NCI-H82 (cell line): ENCODE results near the gene ANKHD1.
A peak's percentile ranks its signal among the peaks of the same experiment; 100 is the strongest.

ENCODE experiments used
- DNase-seq: peaks from one replicate; lab custom pipeline; 2025; lab: John Stamatoyannopoulos, UW

Gene ANKHD1

GRCh38 chr5:140546851-140547507 is 145.3 kb downstream of the ANKHD1 start:
- DNase-seq: peak; percentile 55

- peak; percentile 93 for DNase-seq
Observed at GRCh38 chr5:140547508-140548299, 146.1 kb downstream of the ANKHD1 start, which contains the start of gene EIF4EBP3. TSS of gene EIF4EBP3 (plus strand) at chr5:140547662. CDS start at chr5:140547738, 76 bp downstream.

GRCh38 chr5:140548300-140548688 is 146.7 kb downstream of the ANKHD1 start:
- peak; percentile 35 for DNase-seq

GRCh38 chr5:140548791-140549190 is 147.2 kb downstream of the ANKHD1 start:
- DNase-seq: no peak

GRCh38 chr5:140549237-140550144 is 147.9 kb downstream of the ANKHD1 start:
- peak; percentile 10 for DNase-seq

- no peak for DNase-seq
Observed at GRCh38 chr5:140550147-140551079, 148.8 kb downstream of the ANKHD1 start.

GRCh38 chr5:140551872-140552271 is 150.2 kb downstream of the ANKHD1 start:
- DNase-seq: no peak

- no peak for DNase-seq
Observed at GRCh38 chr5:140553657-140554056, 152.0 kb downstream of the ANKHD1 start.

GRCh38 chr5:140554454-140554853 is 152.8 kb downstream of the ANKHD1 start:
- DNase-seq: no peak

- DNase-seq: no peak
Observed at GRCh38 chr5:140555747-140556312, 154.2 kb downstream of the ANKHD1 start.

GRCh38 chr5:140556438-140556837 is 154.8 kb downstream of the ANKHD1 start:
- no peak for DNase-seq

GRCh38 chr5:140557136-140557805 is 155.6 kb downstream of the ANKHD1 start, which contains the start of gene SRA1:
TSS of gene SRA1 (minus strand) at chr5:140557473. CDS start at chr5:140557452, 21 bp downstream.
- DNase-seq: peak; percentile 88

GRCh38 chr5:140557965-140558364 is 156.3 kb downstream of the ANKHD1 start:
- DNase-seq: no peak

- no peak for DNase-seq
Observed at GRCh38 chr5:140558542-140558941, 156.9 kb downstream of the ANKHD1 start.

GRCh38 chr5:140560227-140560626 is 158.6 kb downstream of the ANKHD1 start:
- DNase-seq: no peak

- no peak for DNase-seq
Observed at GRCh38 chr5:140561753-140562523, 160.3 kb downstream of the ANKHD1 start.

- DNase-seq: peak; percentile 49
Observed at GRCh38 chr5:140563596-140563995, 162.0 kb downstream of the ANKHD1 start.

- DNase-seq: peak; percentile 97
Observed at GRCh38 chr5:140564196-140565023, 162.8 kb downstream of the ANKHD1 start, which contains the start of the genes APBB3 and SLC35A4. TSS of gene APBB3 (minus strand) at chr5:140564598. CDS start at chr5:140564245, 353 bp downstream. TSS of gene SLC35A4 (plus strand) at chr5:140564828. CDS start at chr5:140567170, 2,342 bp downstream.
